ENCODE data around the gene IGF2BP3.

Gene IGF2BP3

DNA sequence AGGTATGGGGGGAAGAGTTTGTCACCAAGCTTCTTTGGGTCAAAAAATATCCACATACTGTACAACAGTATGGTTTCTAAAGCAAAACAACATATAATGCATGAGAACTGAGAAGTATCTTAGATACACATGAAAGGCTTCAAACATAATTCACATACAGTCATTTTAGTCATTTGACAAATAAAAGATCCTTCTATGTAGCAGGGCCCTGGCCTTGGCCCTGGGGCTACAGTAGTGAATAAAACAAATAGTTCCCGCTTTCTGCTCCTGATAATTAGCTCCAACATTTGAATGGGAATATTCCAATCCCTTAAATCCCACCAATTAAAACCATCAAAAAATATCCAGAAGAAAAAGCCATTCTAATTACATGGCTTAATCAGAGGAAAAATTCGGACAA lies 119.8 kb downstream of the IGF2BP3 start:
- TF ChIP-seq CTCF (IDR thresholded peaks at IDR 0.05; ENCODE audit: insufficient read depth, low read depth, low read length, missing control alignments): no peak
- DNase-seq (ENCODE audit: low read depth): no peak
- no peak overlapping the region for H3K4me3 ChIP-seq (ENCODE audit: low read depth, low read length)

GRCh38 chr7:23349484-23350157 lies 120.7 kb downstream of the IGF2BP3 start:
- TF ChIP-seq CTCF (IDR thresholded peaks at IDR 0.05; ENCODE audit: insufficient read depth, low read depth, low read length, missing control alignments): no peak
- no peak overlapping the region for H3K4me3 ChIP-seq (ENCODE audit: low read depth, low read length)
- no peak for DNase-seq (ENCODE audit: low read depth)

DNA sequence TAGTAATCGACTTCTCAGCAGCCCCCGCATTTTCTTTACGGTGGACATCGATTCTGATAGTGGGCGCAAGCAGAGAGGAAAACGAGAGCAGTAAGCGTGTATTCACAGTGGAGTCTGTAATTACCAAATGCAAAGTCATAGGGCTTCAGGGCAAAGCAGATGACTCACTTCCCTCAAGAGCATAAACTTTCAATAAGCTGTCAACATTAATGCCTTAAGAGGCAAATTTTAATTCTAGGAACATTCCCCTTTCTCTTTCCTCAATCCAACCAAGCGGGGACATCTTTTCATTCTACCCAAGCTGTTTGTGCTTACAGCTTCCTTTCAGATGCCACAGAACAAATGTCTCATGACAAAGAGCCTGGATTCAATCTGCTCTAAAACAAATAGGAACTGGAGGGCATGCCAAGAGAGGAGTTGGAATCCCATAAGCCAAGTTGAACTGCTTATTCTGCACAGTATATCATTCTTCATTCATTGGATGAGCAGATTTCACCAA lies 122.6 kb downstream of the IGF2BP3 start:
- no peak for DNase-seq (ENCODE audit: low read depth)
- no peak for TF ChIP-seq CTCF (IDR thresholded peaks at IDR 0.05; ENCODE audit: insufficient read depth, low read depth, low read length, missing control alignments)
- no peak overlapping the region for H3K4me3 ChIP-seq (ENCODE audit: low read depth, low read length)

GRCh38 chr7:23347033-23347681 lies 123.1 kb downstream of the IGF2BP3 start:
- DNase-seq (ENCODE audit: low read depth): no peak
- no peak overlapping the region; the same call in 1 of the 2 replicates for H3K4me3 ChIP-seq (ENCODE audit: low read depth, low read length)
- no peak for TF ChIP-seq CTCF (IDR thresholded peaks at IDR 0.05; ENCODE audit: insufficient read depth, low read depth, low read length, missing control alignments)

DNA sequence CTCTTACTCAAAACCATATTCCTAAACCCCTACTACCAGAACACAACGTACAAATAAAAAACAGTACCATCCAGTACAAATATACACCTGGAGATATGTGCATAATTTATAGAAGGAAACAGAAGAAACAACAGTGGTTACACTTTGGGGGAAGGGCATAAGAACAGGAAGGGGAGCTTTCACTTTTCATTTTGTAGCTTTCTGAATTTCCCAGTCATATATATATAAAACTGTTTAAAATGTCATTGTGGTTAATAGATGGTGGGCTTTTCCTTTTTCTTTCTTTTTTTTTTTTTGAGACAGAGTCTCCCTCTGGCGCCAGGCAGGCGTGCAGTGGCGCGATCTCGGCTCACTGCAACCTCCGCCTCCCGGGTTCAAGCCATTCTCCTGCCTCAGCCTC lies 124.0 kb downstream of the IGF2BP3 start:
- TF ChIP-seq CTCF (IDR thresholded peaks at IDR 0.05; ENCODE audit: insufficient read depth, low read depth, low read length, missing control alignments): no peak
- peak; percentile 48 for DNase-seq (ENCODE audit: low read depth)
- peak overlapping the region; percentile 37 for H3K4me3 ChIP-seq (ENCODE audit: low read depth, low read length)

GRCh38 chr7:23345601-23346000 lies 124.7 kb downstream of the IGF2BP3 start:
- DNase-seq (ENCODE audit: low read depth): no peak
- no peak overlapping the region for H3K4me3 ChIP-seq (ENCODE audit: low read depth, low read length)
- TF ChIP-seq CTCF (IDR thresholded peaks at IDR 0.05; ENCODE audit: insufficient read depth, low read depth, low read length, missing control alignments): no peak

All from GM12865 (cell line).